NCI-H524 (cell line): Measurements from ENCODE around the gene GRAMD4.
A peak's percentile ranks its signal among the peaks of the same experiment; 100 is the strongest.
"Not testable (repeated sequence)": the region's sequence is repeated elsewhere in the genome, so short reads cannot be mapped to it uniquely, and the experiment has no call there.

ENCODE experiments used
- DNase-seq, 2 experiments: peaks; one replicate each; lab custom pipeline; 2025; lab: John Stamatoyannopoulos, UW

GRAMD4 gene

GRCh38 chr22:46637711-46638600 is 17.8 kb downstream of the GRAMD4 start:
- no peak for DNase-seq

- no peak for DNase-seq
These were observed 18.6 kb downstream of the GRAMD4 start for GRCh38 chr22:46638601-46639431.

GRCh38 chr22:46639843-46640242 is 19.7 kb downstream of the GRAMD4 start:
- no peak for DNase-seq

GRCh38 chr22:46640293-46641055 is 20.3 kb downstream of the GRAMD4 start:
- no peak for DNase-seq

GRCh38 chr22:46641811-46642266 is 21.7 kb downstream of the GRAMD4 start:
- no peak for DNase-seq

GRCh38 chr22:46642840-46643480 is 22.8 kb downstream of the GRAMD4 start:
- not testable (repeated sequence) for DNase-seq

- no peak for DNase-seq
These were observed 26.5 kb downstream of the GRAMD4 start for GRCh38 chr22:46646531-46647215.

- not testable (repeated sequence) for DNase-seq
These were observed 28.1 kb downstream of the GRAMD4 start for GRCh38 chr22:46648225-46648820.

GRCh38 chr22:46649141-46650077 is 29.2 kb downstream of the GRAMD4 start:
- peak; percentile 37 to 82 for DNase-seq

- DNase-seq, result no peak
These were observed 30.1 kb downstream of the GRAMD4 start for GRCh38 chr22:46650078-46650810.

GRCh38 chr22:46651316-46651715 is 31.1 kb downstream of the GRAMD4 start:
- DNase-seq, result no peak

GRCh38 chr22:46652081-46652846 is 32.1 kb downstream of the GRAMD4 start:
- no peak for DNase-seq

GRCh38 chr22:46652847-46653331 is 32.7 kb downstream of the GRAMD4 start:
- peak in 1 of 2 experiments; percentile 43 for DNase-seq

- no peak for DNase-seq
These were observed 33.4 kb downstream of the GRAMD4 start for GRCh38 chr22:46653596-46653995.

- no peak for DNase-seq
These were observed 34.2 kb downstream of the GRAMD4 start for GRCh38 chr22:46654426-46654825.

- DNase-seq, result no peak
These were observed 34.9 kb downstream of the GRAMD4 start for GRCh38 chr22:46654927-46655595.
